Stimulated activated CD4-positive, alpha-beta T cell treated with anti-CD3 and anti-CD28 coated beads, Interleukin-4, amount 100 ng/mL, for 48 hours (primary cell): ENCODE data around the gene SMURF2.
"Not testable (repeated sequence)": the region's sequence is repeated elsewhere in the genome, so short reads cannot be mapped to it uniquely, and the experiment has no call there.

Experiments
- DNase-seq, 2 donors: peaks; one replicate each; pipeline ENCODE4 v3.0.0-alpha.2; 2020; ENCODE audit warnings: low read depth in 2 of 2

Gene SMURF2

DNA sequence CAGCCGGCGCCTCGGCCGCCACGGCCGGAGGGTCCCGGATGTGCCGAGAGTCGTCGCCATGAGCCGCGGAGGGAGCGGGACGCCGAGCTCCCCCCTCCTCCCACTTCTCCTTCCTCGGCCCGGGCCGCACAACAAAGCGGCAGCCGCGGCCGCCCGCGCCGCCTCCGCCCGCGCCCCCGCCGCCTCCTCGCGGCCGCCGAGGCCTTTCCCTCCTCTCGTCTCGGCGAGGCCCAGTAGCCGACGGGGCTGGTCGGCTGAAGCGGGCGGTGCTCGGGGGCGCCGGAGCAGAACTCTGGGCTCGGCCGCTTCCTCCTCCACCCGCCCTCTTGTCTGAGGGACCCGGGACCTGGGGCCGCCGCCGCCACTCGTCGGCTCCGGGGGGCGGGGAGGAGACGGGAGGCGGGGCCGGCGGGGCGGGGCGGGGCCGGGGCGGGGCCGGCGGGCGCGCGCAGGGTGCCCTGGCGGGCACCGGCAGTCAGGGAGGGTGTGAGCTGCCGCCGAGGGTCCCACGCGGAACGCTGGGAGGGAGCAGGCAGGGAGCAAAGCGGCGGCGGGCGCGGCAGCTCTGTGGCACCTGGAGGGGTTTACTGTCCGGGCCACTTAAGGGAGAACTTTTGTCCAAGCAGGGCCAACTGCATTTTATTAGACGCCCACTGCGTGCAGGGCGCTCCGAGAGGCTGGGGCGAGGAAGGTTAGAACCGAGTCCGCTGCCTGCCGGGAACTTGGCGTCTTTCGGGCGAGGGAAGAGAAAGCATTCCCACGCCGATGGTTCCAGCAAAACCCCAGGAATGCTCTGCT, at the start of gene SMURF2:
TSS of gene SMURF2 (minus strand) at position 332 of the 798 bp plus-strand sequence. CDS start 427 bp downstream, outside the sequence.
- peak; percentile 62 to 69 for DNase-seq

DNA sequence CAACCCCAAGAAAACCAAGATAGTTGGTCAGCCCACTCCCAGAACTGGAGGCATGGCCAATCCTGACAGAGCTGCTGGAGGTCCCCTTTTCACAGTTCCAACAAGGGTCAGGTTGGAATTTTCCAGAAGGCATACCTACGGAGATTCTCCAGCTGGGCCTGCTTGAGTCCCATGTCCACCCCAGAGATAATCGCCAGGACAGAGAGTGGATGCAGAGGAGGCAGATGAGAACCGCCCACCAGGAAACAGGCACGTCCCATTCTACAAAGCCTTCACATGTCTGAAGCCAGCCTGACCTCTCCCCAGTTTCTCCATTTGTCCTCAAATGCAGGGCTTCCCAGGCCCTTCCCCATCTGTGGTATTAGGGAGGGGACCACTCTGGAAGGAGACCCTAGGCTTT, 47.4 kb upstream of the SMURF2 start:
- no peak for DNase-seq

DNA sequence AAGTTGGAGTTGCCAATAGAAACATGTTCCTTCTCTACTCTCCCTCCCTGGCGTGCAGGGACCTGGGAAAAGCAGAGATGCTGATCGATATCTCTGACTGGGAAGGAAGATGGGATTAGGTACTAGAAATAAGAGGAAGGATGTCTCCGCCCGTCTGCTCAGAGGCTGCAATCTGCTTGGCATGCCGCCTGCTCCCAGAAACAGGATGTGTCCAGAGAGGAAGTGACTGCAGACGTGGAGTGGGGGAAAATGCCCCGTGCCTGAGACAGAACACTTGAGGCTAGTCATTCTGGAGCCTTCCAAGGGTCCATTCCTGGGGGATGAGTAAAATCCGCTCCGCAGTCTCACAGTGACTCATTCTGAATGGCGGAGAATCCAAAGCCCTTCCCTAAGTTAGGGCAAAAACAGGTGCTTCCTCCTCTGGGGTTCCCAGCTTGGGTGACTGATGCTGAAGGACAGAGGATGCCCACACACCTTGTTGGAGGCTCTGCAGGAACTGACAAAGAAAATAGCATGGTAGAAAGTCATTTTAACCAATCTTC, 45.0 kb upstream of the SMURF2 start:
- DNase-seq = no peak

DNA sequence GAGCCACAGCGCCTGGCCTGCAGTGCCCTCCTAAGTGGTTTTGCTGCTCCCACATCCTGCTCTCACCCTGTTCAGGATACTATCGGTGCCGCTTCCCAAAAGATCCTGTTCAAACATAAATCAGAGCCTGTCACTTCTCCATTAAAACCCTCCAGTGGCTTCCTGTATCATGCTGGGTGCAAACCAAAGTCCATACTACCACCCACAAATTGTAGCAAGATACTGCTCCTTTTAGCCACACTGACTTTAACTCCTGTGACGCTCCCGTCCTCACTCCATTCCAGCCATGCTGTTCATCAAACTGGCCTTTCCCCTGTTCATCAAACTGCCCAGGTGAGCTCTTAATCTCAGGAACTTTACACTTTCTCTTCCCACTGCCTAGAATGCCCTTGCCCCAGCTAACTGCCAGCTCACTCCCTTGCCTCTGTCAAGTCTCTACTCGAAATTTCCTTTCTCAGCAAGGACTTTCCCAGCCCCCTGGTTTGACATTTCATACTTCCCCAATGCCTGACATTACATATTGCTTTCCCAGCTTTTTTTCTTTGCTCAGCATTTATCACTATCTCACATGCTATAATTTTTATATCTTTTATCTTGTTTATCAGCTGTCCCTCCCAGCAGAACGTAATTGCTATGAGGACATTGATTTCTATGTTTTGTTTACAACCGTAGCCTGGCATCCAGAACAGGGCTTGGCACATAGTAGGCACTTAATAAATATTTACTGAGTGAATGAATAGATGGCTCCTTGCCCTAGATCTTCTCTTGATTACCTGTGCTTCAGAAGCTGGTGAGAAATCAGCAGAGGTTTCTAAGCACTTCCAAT, 44.3 kb upstream of the SMURF2 start:
- no peak for DNase-seq

DNA sequence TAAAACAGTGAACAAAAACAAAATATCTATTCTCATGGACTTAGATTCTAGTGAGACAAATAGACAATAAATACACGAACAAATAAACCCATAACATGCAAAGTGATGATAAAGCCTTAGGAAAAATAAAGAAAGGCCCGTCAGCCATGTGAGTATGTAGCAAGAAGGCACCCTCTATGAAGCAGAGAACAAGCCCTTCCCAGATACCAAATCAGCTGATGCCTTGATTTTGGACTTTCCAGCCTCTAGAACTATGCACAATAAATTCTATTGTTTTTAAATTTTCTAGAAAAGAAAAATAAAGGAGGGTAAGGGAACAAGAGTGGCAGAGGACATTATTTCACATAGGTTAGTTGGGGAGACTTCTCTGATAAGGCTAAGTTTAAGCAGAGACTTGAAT, 40.7 kb upstream of the SMURF2 start:
- no peak for DNase-seq

DNA sequence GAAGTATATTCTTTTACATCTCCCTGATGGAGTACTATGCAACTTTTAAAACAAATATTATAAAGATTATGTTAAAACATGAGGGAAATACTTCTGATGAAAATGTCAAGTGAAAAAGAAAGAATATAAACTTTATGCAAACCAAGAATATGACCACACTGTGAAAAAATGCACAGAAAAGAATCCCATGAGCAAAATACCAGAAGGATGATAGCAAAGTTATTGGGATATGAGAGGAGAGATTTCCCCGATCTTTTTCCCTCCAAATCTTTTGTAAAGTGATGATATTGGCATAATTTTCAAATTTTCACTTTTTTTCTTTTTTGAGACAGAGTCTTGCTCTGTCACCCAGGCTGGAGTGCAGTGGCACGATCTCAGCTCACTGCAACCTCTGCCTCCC, 36.6 kb upstream of the SMURF2 start:
- no peak for DNase-seq

DNA sequence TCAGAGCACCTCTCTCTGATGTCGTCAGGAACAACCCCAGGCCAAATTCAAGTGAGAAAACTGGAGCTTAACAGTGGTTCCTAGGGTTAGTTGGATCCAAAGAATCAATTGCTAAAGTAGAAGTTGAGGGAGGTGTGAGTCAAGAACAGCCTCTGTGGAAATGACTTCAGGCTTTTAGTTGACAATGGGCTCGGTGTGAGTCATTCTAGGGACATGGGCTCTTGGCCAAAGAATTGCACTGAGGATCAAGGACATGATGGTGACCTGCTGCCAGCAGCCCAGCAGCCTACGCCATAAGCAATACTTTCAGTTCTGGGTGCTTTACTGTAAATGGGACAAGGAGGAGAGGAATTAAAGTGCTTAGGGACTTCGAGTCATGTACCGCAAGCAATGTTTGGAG, 32.1 kb upstream of the SMURF2 start:
- DNase-seq = no peak

DNA sequence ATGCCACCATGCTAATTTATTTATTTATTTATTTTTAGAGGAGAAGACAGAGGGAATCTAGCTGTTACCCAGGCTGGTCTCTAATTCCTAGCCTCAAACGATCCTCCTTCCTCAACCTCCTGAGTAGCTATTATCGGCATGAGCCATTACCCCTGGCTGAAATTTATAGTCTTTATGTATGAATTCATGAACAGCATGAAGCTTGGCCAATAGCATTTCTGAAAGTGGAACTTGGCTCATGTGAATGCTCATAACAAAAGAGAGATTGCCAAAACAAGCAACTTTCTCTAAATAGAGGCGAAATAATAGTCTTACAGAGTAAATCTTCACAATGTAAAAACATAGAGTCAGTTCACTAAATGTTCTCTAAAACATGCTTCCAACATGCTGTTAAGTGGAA, 30.1 kb upstream of the SMURF2 start:
- DNase-seq = no peak

DNA sequence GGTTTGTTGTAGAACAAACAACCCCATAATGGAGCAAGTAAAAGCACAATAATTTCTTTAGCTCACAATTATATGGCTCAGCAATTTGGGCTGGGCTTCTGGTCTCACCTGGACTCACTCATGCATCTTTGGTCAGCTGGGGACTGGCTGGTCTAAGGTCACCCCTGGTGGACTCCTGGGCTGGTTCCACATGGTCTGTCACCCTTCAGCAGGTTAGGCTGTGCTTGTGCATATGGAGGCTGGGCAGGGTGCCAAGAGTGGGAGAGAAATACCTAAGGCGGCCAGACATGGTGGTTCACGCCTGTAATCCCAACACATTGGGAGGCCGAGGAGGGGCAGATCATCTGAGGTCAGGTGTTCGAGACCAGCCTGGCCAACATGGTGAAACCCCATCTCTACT, 27.0 kb upstream of the SMURF2 start:
- DNase-seq = no peak

DNA sequence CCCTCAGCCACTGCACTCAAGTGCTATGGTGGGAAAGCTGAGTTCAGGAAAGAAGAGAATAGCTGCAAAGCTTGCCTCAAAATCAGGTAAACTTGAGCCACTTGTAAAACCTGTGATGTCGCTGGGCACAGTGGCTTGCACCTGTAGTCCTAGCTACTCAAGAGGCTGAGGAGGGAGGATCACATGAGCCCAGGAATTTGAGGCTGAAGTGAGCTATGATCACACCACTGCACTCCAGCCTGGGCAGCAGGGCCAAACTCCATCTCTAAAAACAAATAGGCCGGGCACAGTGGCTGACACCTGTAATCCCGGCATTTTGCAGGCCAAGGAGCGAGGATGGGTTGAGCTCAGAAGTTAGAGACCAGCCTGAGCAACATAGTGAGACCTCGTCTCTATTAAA, 26.4 kb upstream of the SMURF2 start:
- no peak for DNase-seq

DNA sequence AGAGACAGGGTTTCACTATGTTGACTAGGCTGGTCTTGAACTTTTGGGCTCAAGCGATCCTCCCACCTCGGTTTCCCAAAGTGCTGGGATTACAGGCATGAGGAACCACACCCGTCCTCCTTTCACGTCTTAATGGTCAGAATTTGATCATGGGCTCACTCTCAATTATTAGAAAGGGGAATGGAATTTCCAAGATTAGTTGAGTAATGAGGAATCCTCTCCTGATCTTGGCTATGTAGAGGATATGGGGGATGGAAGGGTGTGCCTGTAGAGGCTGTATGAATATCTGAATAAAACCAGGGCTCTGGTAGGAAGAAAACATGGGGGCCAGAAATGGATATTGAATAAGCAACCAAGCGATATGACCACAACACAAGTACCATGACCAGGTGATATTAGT, 25.9 kb upstream of the SMURF2 start:
- no peak for DNase-seq

DNA sequence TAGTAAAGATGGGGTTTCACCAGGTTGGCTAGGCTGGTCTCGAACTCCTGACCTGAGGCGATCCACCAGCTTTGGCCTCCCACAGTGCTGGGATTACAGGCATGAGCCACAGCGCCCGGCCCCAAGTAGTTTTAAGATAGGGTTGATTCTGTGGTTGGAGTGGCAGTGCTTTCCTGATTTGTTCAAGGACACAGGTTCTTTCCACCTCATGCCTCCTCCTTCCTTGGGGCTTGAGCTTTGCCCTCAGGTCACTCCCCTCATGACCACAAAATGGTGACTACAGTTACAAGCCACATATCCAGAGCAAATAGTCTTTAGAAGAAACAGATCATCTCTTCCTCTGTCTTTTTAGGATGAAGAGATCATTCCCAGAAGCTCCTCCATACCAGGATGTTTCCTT, 25.3 kb upstream of the SMURF2 start:
- DNase-seq = no peak

DNA sequence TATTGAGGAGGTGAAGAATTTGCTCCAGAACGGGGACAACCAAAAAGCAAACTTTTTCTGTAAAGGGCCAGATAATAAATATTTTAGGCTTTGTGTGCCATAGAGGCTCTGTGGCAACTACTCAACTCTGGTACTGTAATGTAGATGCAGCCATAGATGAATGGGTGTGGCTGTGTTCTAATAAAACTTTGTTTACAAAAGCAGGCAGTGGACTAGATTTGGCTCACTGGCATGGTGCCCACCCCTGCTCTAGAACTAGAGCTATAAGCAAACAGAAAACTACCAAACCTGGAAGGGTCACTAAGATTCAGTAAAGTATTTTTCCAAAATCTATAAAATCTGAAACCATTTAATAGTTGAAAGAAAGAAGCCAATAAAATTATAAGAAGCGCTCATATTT, 24.6 kb upstream of the SMURF2 start:
- DNase-seq = no peak

DNA sequence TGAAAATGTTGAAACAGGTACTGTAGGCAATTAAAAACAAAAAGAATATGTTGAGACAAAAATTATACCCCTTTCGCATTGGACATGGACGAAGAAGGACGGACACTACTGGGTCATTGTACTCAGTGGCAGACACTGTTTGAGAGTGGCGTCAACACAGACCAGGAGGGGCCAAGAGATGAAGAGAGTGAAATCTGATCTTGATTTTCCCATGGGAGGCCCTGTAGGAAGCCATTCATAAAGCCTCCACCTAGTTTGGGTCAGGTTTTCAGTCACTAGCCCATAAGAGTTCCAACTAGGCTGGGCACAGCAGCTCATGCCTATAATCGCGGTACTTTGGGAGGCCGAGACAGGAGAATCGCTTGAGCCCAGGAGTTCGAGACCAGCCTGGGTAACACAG, 23.6 kb upstream of the SMURF2 start:
- DNase-seq = no peak

DNA sequence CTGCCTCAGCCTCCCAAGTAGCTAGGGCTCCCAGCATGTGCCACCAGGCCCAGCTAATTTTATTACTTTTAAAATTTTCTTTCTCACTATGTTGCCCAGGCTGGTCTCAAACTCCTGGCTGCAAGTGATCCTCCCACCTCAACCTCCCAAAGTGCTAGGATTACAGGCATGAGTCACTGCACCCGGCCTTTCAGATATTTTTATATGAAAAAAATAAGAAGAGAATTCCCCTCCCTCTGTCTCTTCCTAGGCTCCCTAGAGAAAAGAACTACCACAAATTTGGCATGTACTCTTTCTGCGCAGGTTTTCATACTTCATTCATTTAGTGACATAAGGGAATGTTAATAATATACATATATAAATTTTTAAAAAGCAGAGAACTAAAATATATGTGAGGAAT, 21.7 kb upstream of the SMURF2 start:
- DNase-seq = no peak

DNA sequence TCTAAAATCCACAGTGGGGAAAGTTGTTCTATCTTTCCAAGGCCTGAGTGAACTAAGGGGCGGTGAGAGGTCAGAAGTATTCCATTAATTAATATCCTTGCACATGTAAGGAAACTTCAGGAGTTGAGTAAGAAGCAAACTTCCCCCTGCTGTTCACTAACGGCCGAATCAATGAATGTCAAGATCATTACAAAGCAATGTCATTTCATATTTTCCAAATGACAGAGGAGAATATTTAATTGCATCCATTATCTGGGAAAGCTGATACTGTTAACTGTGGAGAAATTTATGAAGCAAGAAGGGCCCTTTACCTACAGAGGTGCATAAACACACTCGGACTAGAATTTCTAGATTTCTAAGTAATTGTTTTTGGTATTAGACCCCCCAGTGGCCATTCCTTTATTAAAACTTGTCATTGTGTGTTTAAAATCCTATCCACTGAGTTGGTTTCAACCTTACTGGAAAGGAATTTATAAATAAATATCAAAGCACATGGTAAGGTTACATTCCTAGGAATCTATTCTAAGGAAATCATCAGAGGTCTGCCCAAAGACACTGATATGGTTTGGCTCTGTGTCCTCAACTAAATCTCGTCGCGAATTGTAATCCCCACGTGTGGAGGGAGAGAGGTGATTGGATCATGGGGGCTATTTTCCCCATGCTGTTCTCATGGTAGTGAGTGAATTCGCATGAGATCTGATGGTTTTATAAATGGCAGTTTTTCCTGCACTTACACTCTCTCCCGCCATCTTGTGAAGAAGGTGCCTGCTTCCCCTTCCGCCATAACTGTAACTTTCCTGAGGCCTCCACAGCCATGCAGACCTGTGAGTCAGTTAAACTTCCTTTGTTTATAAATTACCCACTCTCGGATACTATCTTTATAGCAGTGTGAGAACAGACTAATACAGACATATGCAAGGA, 20.4 kb upstream of the SMURF2 start:
- no peak for DNase-seq

DNA sequence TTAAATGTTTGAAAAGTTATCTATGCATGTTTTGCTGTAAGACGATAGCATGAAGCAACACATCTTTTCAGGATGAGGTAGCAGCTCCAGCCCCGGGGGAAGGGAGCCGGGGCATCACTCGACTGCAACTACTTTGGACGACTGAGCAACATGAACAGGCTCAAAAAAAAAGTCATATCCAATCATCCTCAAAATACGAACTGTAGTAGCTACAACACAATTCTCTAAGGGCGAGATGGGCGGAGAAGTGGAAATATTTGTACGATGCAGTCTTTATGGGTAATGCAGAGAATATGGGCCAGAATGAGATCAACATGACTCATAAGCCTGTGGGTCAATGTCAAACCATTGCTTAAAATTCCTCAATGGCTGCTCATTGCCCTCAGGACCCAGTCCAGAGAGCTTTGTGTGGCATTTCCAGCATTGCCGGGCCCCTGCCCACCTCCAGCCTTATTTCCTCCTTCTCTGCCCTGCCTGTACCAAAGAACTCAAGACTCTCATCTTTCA, 17.7 kb upstream of the SMURF2 start:
- no peak for DNase-seq

DNA sequence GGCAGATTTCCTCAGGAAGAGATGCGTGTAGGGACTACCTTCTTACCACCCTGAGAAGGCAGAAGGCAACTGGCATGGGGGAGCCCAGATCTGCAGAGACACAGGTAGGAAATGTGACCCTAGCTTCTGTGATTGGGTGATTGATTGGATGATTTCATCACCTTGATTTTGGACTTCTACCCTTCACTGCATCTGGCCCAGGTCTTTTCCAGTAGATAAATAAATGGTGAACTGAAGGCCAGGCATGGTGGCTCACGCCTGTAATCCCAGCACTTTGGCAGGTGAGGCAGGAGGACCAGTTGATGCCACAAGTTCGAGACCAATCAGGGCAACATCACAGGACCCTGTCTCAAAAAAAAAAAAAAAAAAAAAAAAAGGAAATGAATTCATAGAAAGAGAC, 14.7 kb upstream of the SMURF2 start:
- DNase-seq = no peak

DNA sequence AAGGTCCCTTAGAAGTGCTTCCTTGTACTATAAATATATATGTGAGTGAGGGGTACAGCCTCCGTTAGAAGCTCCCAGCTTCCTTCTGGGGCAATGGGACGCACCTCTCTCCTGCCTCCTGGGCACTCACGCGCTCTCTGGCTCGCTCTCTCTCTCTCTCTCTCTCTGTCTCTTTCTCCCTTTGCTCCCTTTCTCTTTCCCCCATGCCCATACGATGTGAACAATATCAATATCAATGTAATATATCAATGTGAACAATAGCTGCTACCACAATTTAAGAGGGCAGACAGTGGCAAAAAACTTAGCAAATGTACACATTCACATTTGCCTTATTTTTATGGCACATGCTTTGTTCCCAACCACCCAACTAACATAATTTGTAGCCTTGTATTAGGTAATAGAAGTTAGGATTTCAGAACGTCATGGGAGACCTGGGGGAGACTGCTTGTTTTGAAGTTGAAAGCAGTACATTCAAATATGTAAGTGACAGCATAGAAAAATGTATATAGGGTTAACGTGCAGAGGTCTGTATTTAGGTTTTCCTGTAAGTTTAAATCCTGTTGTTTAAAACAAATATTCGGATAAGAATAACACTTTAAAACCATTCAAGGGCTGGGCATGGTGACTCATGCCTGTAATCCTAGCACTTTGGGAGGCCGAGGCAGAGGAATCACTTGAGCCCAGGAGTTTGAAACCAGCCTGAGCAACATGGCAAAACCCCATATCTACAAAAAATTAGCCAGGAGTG, 8.9 kb upstream of the SMURF2 start:
- DNase-seq = not testable (repeated sequence)

DNA sequence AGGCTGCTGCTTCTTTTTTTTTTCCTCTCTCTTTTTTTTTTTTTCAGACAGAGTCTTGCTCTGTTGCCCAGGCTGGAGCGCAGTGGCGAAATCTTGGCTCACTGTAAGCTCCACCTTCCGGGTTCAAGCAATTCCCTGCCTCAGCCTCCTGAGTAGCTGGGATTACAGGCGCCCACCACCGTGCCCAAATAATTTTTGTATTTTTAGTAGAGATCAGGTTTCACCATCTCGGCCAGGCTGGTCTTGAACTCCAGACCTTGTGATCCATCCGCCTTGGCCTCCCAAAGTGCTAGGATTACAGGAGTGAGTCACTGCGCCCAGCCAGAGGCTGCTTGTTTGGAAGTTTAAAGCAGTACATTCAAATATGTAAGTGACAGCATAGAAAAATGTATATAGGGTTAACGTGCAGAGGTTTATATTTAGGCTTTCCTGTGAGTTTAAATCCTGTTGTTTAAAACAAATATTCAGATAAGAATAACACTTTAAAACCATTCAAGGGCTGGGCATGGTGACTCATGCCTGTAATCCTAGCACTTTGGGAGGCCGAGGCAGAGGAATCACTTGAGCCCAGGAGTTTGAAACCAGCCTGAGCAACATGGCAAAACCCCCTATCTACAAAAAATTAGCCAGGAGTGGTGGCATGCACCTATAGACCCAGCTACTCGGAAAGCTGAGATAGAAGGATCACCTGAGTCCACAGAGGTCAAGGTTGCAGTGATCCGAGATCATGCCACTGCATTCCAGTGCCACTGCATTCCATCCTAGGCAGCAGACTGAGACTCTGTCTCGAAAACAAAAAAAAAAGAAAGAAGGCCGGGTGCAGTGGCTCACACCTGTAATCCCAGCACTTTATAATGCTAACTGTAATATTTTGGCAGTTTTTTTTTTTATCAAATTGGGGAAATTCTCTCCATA, 6.0 kb upstream of the SMURF2 start:
- DNase-seq = not testable (repeated sequence)
